H9 (cell line): ENCODE data around the gene TJP3. TPM values are rescaled to one million over a fixed set of nuclear protein-coding genes. Genes with fewer than 3 reads are reported as not detected.

Source experiments
- DNase-seq: peaks from one replicate; pipeline ENCODE4 v3.0.0-alpha.2; 2017
- H2AFZ ChIP-seq: one replicate; pipeline ENCODE4 v1.6.1; 2013; ENCODE audit warnings: mild to moderate bottlenecking, low read length, control low read depth, moderate library complexity
- H2AK5ac ChIP-seq: 2 replicates; pipeline ENCODE4 v1.6.1; 2013; ENCODE audit warnings: low read length, control low read depth, mixed read lengths; ENCODE audit not compliant: insufficient read length
- H2BK120ac ChIP-seq: one replicate; pipeline ENCODE4 v1.6.1; 2013; ENCODE audit warnings: low read depth, mild to moderate bottlenecking, low read length, control low read depth, inconsistent platforms; ENCODE audit not compliant: poor library complexity, severe bottlenecking
- H2BK12ac ChIP-seq: 2 replicates; pipeline ENCODE4 v1.6.1; 2013; ENCODE audit warnings: low read length, control low read depth, mixed read lengths, low read depth; ENCODE audit not compliant: insufficient read length
- H2BK15ac ChIP-seq: 2 replicates; pipeline ENCODE4 v1.6.1; 2013; ENCODE audit warnings: low read depth, low read length, control low read depth
- H2BK20ac ChIP-seq: one replicate; pipeline ENCODE4 v1.6.1; 2013; ENCODE audit warnings: low read depth, mild to moderate bottlenecking, low read length, control low read depth, inconsistent platforms; ENCODE audit not compliant: poor library complexity, severe bottlenecking
- H2BK5ac ChIP-seq: 2 replicates; pipeline ENCODE4 v1.6.1; 2013; ENCODE audit warnings: low read length, control low read depth, mixed read lengths; ENCODE audit not compliant: insufficient read length
- H3K14ac ChIP-seq: 2 replicates; pipeline ENCODE4 v1.6.1; 2013; ENCODE audit warnings: low read length, control low read depth; ENCODE audit not compliant: insufficient read depth
- H3K18ac ChIP-seq: 2 replicates; pipeline ENCODE4 v1.6.1; 2013; ENCODE audit warnings: low read depth, mild to moderate bottlenecking, mixed read lengths, low read length, control low read depth; ENCODE audit not compliant: insufficient read length
- H3K23ac ChIP-seq: 2 replicates; pipeline ENCODE4 v1.6.1; 2013; ENCODE audit warnings: low read length, control low read depth, mixed read lengths, low read depth; ENCODE audit not compliant: insufficient read length
- H3K23me2 ChIP-seq: 2 replicates; pipeline ENCODE4 v1.6.1; 2013; ENCODE audit warnings: low read depth, mild to moderate bottlenecking, mixed read lengths, low read length, control low read depth; ENCODE audit not compliant: insufficient read length, poor library complexity, severe bottlenecking
- H3K27ac ChIP-seq: 2 replicates; pipeline ENCODE4 v1.5.1; 2013; ENCODE audit warnings: low read length, control low read depth, mixed read lengths, low read depth; ENCODE audit not compliant: insufficient read length
- H3K27me3 ChIP-seq: 2 replicates; pipeline ENCODE4 v1.6.1; 2013; ENCODE audit warnings: low read length, control low read depth, inconsistent platforms; ENCODE audit not compliant: insufficient read depth
- H3K4ac ChIP-seq: 2 replicates; pipeline ENCODE4 v1.6.1; 2013; ENCODE audit warnings: low read depth, mild to moderate bottlenecking, control low read depth, inconsistent platforms, low read length, moderate library complexity
- H3K4me1 ChIP-seq: 2 replicates; pipeline ENCODE4 v1.6.1; 2013; ENCODE audit warnings: low read length, control low read depth, inconsistent platforms; ENCODE audit not compliant: insufficient read depth
- H3K4me2 ChIP-seq: 2 replicates; pipeline ENCODE4 v1.6.1; 2013; ENCODE audit warnings: low read length, control low read depth, mixed read lengths; ENCODE audit not compliant: insufficient read length, insufficient read depth
- H3K56ac ChIP-seq: 2 replicates; pipeline ENCODE4 v1.6.1; 2013; ENCODE audit warnings: low read depth, mild to moderate bottlenecking, mixed read lengths, low read length, control low read depth; ENCODE audit not compliant: insufficient read length
- H3K79me1 ChIP-seq: 2 replicates; pipeline ENCODE4 v1.6.1; 2013; ENCODE audit warnings: low read depth, mild to moderate bottlenecking, moderate library complexity, low read length, control low read depth, inconsistent platforms; ENCODE audit not compliant: insufficient read depth, poor library complexity, severe bottlenecking
- H3K79me2 ChIP-seq: 2 replicates; pipeline ENCODE4 v1.6.1; 2013; ENCODE audit warnings: low read length, control low read depth, inconsistent platforms; ENCODE audit not compliant: insufficient read depth
- H3K9ac ChIP-seq: 2 replicates; pipeline ENCODE4 v1.6.1; 2013; ENCODE audit warnings: low read length, control low read depth, mixed read lengths; ENCODE audit not compliant: insufficient read length; ENCODE audit errors: extremely low read depth
- H3K9me3 ChIP-seq: one replicate; pipeline ENCODE4 v1.6.1; 2013; ENCODE audit warnings: low read depth, low read length, inconsistent platforms; ENCODE audit not compliant: control insufficient read depth
- H3T11ph ChIP-seq: one replicate; pipeline ENCODE4 v1.6.1; 2013; ENCODE audit warnings: mild to moderate bottlenecking, low read length, control low read depth, inconsistent platforms
- H4K20me1 ChIP-seq: one replicate; pipeline ENCODE4 v1.6.1; 2013; ENCODE audit not compliant: control insufficient read depth, insufficient read length, insufficient read depth
- H4K5ac ChIP-seq: 2 replicates; pipeline ENCODE4 v1.6.1; 2013; ENCODE audit warnings: low read depth, mild to moderate bottlenecking, mixed read lengths, low read length, control low read depth; ENCODE audit not compliant: insufficient read length
- H4K8ac ChIP-seq: replicated peaks from 2 replicates; pipeline ENCODE4 v1.6.1; 2013; ENCODE audit warnings: low read length, control low read depth, mixed read lengths, low read depth; ENCODE audit not compliant: insufficient read length
- H4K91ac ChIP-seq: 2 replicates; pipeline ENCODE4 v1.6.1; 2013; ENCODE audit warnings: low read depth, mild to moderate bottlenecking, moderate library complexity, mixed read lengths, low read length, control low read depth; ENCODE audit not compliant: insufficient read length
- H3K27ac Mint-ChIP-seq, 3 experiments: 2 replicates in 2 of 3; 3 replicates in 1 of 3; pipeline ENCODE4 v1.8.0; 2020 to 2021; ENCODE audit warnings: mixed read lengths in 3 of 3, mild to moderate bottlenecking in 1 of 3, moderate library complexity in 1 of 3
- H3K27me3 Mint-ChIP-seq: 2 replicates; pipeline ENCODE4 v1.8.0; 2021; ENCODE audit warnings: low read depth, mild to moderate bottlenecking, moderate library complexity, mixed read lengths
- H3K36me3 Mint-ChIP-seq, 3 experiments: 2 replicates in 2 of 3; 3 replicates in 1 of 3; pipeline ENCODE4 v1.8.0; 2020 to 2021; ENCODE audit warnings: low read depth in 3 of 3, mixed read lengths in 3 of 3; ENCODE audit not compliant: insufficient read depth in 1 of 3
- H3K4me1 Mint-ChIP-seq, 2 experiments: 2 replicates each; pipeline ENCODE4 v1.8.0; 2020; ENCODE audit warnings: mixed read lengths in 2 of 2
- H3K4me3 Mint-ChIP-seq, 2 experiments: 2 replicates in 1 of 2; 3 replicates in 1 of 2; pipeline ENCODE4 v1.8.0; 2020 to 2021; ENCODE audit warnings: mild to moderate bottlenecking in 2 of 2, mixed read lengths in 2 of 2, moderate library complexity in 1 of 2
- H3K9me3 Mint-ChIP-seq, 2 experiments: 2 replicates in 1 of 2; 3 replicates in 1 of 2; pipeline ENCODE4 v1.8.0; 2020; ENCODE audit warnings: mild to moderate bottlenecking in 2 of 2, mixed read lengths in 2 of 2, moderate library complexity in 1 of 2
- CTCF ChIP-seq: fragments of 200-600 bp; sonication (generic); conservative IDR thresholded peaks from 3 replicates; pipeline ENCODE4 v1.8.0; 2021; ENCODE audit warnings: antibody characterized with exemption, mild to moderate bottlenecking
- WGBS: extraction: QIAGEN DNeasy Blood & Tissue Kit; methylation state at CpG from one replicate; pipeline ENCODE4 v1.1.7; 2013; ENCODE audit warnings: missing lambda C conversion rate, low lambda C conversion rate, mixed read lengths; ENCODE audit not compliant: insufficient read length; ENCODE audit errors: extremely low coverage; 5-methylcytosine and 5-hydroxymethylcytosine counted together
- total RNA-seq: library from RNA; stranded (reverse); gene quantifications from 2 replicates; pipeline ENCODE4 v1.2.1, GENCODE V29; 2021

TJP3 gene
- total RNA-seq, 1 experiment from 2014 or later: 27.3 TPM

DNA sequence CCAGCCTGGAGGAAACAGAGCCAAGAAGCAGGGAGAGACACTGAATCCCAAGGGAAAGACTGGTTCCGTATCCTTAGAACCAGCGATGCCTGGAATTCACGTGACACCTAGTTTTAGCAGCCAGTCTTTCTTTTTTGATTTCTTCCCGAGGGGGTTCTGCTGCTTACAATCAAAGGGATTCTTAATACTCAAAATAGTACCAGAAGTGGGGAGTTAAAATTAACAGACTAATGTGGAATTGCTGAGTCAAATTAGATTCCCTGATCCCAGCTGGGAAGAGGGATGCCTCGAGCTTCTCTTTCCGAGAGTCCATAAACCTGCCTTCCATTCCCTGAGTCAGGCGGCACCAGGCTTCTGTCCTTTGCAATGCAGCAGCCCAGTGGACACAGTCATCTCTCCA lies 82.8 kb downstream of the TJP3 start:
- Histone ChIP-seq H3K4me2 (no peak overlapping the region), H3K18ac (no peak overlapping the region), H3T11ph (no peak overlapping the region), H3K4ac (no peak overlapping the region), H4K91ac (no peak overlapping the region), H3K9ac (no peak overlapping the region), H3K9me3 (no peaks in the 10 kb centered on the region), H2BK20ac (no peak overlapping the region), H3K14ac (no peak overlapping the region), H2BK120ac (no peak overlapping the region), H3K56ac (no peak overlapping the region), H3K23me2 (no peaks in the 10 kb centered on the region), H2BK12ac (no peak overlapping the region), H2AFZ (no peak overlapping the region), H3K4me1 (no peaks in the 10 kb centered on the region), H3K27ac (no peak overlapping the region), H2BK15ac (no peak overlapping the region), H4K5ac (no peak overlapping the region), H3K79me2 (no peaks in the 10 kb centered on the region), H4K20me1 (no peaks in the 10 kb centered on the region), H3K79me1 (no peaks in the 10 kb centered on the region), H4K8ac (no peak overlapping the region), H2AK5ac (no peak overlapping the region), H3K27me3 (no peaks in the 10 kb centered on the region; the same call in 1 of the 2 replicates), H2BK5ac (no peak overlapping the region), H3K23ac (no peak overlapping the region)
- no peak overlapping the region for H3K27ac Mint-ChIP-seq
- WGBS: no CpG with 5 or more reads among the region's 7 CpGs
- no peak for TF ChIP-seq CTCF
- no peaks in the 10 kb centered on the region for H3K36me3 Mint-ChIP-seq
- no peak overlapping the region for H3K4me3 Mint-ChIP-seq
- DNase-seq: no peak
- H3K4me1 Mint-ChIP-seq: peaks cover 3% of the 10 kb centered on the region in 2 experiments; a peak in 3 of 4 replicates
- peaks cover 0 to 3% of the 10 kb centered on the region in 2 experiments; a peak in 4 of 5 replicates for H3K9me3 Mint-ChIP-seq
- peaks cover 56% of the 10 kb centered on the region for H3K27me3 Mint-ChIP-seq
